H1 (cell line): ENCODE data around the gene ITGA11. TPM values are rescaled to one million over a fixed set of nuclear protein-coding genes. Genes with fewer than 3 reads are reported as not detected.

Experiments
- CTCF ChIA-PET: fragments of 300-600 bp; sonication (Branson Sonifier 250); formaldehyde crosslinking; loops from one replicate; lab custom pipeline; 2021; ENCODE audit not compliant: partially characterized antibody; lab: Charles Lee
- POLR2A ChIA-PET: fragments of 300-600 bp; sonication (Branson Sonifier 250); formaldehyde crosslinking; loops from one replicate; lab custom pipeline; 2021; ENCODE audit warnings: inconsistent platforms; ENCODE audit not compliant: partially characterized antibody; lab: Charles Lee
- DNase-seq, 2 experiments: peaks; one replicate each; pipeline versions ENCODE4 v3.0.0 to v3.0.0-alpha.2; 2010 to 2022; ENCODE audit warnings: low spot score in 2 of 2, low read depth in 1 of 2, mixed read lengths in 1 of 2
- FAIRE-seq: peaks from 2 replicates; lab custom pipeline; 2011; peaks lifted over from hg19 to GRCh38; lab: Jason Lieb, UNC
- H2AFZ ChIP-seq: 2 replicates; pipeline ENCODE4 v1.8.1; 2012; ENCODE audit warnings: low read length, inconsistent platforms
- H2AK5ac ChIP-seq: 2 replicates; pipeline ENCODE4 v1.6.1; 2013; ENCODE audit warnings: low read depth, low read length
- H2BK120ac ChIP-seq: replicated peaks from 2 replicates; pipeline ENCODE3; 2013; ENCODE audit warnings: low read depth, low read length, inconsistent platforms
- H2BK12ac ChIP-seq: 2 replicates; pipeline ENCODE4 v1.6.1; 2013; ENCODE audit warnings: low read depth, low read length
- H2BK15ac ChIP-seq: 2 replicates; pipeline ENCODE4 v1.6.1; 2013; ENCODE audit warnings: low read length
- H2BK20ac ChIP-seq: 2 replicates; pipeline ENCODE4 v1.6.1; 2013; ENCODE audit warnings: low read length
- H2BK5ac ChIP-seq: 2 replicates; pipeline ENCODE4 v1.6.1; 2013; ENCODE audit warnings: low read depth, low read length
- H3K14ac ChIP-seq: 2 replicates; pipeline ENCODE4 v1.6.1; 2013; ENCODE audit warnings: inconsistent platforms; ENCODE audit not compliant: insufficient read length
- H3K18ac ChIP-seq: 2 replicates; pipeline ENCODE4 v1.6.1; 2013; ENCODE audit warnings: low read length; ENCODE audit errors: extremely low read depth
- H3K23ac ChIP-seq: 2 replicates; pipeline ENCODE4 v1.6.1; 2013; ENCODE audit warnings: inconsistent platforms; ENCODE audit not compliant: insufficient read length
- H3K23me2 ChIP-seq: 2 replicates; pipeline ENCODE4 v1.6.1; 2013; ENCODE audit warnings: low read depth, low read length
- H3K27ac ChIP-seq: 2 replicates; pipeline ENCODE4 v1.6.1; 2011; ENCODE audit warnings: low read depth, low read length, inconsistent platforms
- H3K27me3 ChIP-seq, 4 experiments: replicated peaks in 1 of 4; 1 replicate in 1 of 4; 2 replicates in 3 of 4; pipeline versions ENCODE4 v1.6.1 to v1.8.1; 2011 to 2013; ENCODE audit warnings: low read length in 3 of 4, mild to moderate bottlenecking in 3 of 4, inconsistent platforms in 2 of 4, mixed read lengths in 2 of 4, moderate library complexity in 1 of 4; ENCODE audit not compliant: control insufficient read depth in 3 of 4, insufficient read depth in 3 of 4; ENCODE audit errors: extremely low read depth in 1 of 4
- H3K36me3 ChIP-seq, 4 experiments: 2 replicates each; pipeline versions ENCODE4 v1.6.1 to v1.8.1; 2011 to 2013; ENCODE audit warnings: mild to moderate bottlenecking in 4 of 4, low read length in 3 of 4, moderate library complexity in 2 of 4, control low read depth in 1 of 4, inconsistent platforms in 1 of 4; ENCODE audit not compliant: insufficient read depth in 4 of 4, control insufficient read depth in 2 of 4
- H3K4ac ChIP-seq: replicated peaks from 2 replicates; pipeline ENCODE3; 2013; ENCODE audit warnings: low read length, low read depth, mixed read lengths, inconsistent platforms; ENCODE audit not compliant: insufficient read length
- H3K4me1 ChIP-seq, 4 experiments: replicated peaks in 1 of 4; 1 replicate in 1 of 4; 2 replicates in 3 of 4; pipeline versions ENCODE4 v1.6.1 to v1.8.1; 2011 to 2013; ENCODE audit warnings: low read length in 3 of 4, inconsistent platforms in 2 of 4, mixed read lengths in 1 of 4; ENCODE audit not compliant: insufficient read depth in 4 of 4, control insufficient read depth in 3 of 4
- H3K4me2 ChIP-seq, 2 experiments: 2 replicates each; pipeline versions ENCODE4 v1.6.1 to v1.8.1; 2011 to 2013; ENCODE audit warnings: low read depth in 2 of 2, low read length in 2 of 2, control low read depth in 1 of 2, inconsistent platforms in 1 of 2, mild to moderate bottlenecking in 1 of 2; ENCODE audit not compliant: insufficient read depth in 1 of 2
- H3K4me3 ChIP-seq, 4 experiments: fragments of 200-600, 300-600 bp in 1 of 4; sonication (generic), shearing (Covaris generic), sonication (Bioruptor Twin) in 1 of 4; 2 replicates each; pipeline versions ENCODE4 v1.5.1 to v1.8.1; 2011 to 2016; ENCODE audit warnings: low read length in 4 of 4, low read depth in 3 of 4, control low read depth in 2 of 4, inconsistent platforms in 2 of 4, mild to moderate bottlenecking in 2 of 4, mixed read lengths in 1 of 4, moderate library complexity in 1 of 4; ENCODE audit not compliant: insufficient read depth in 2 of 4; ENCODE audit errors: extremely low read depth in 1 of 4
- H3K56ac ChIP-seq: replicated peaks from 2 replicates; pipeline ENCODE3; 2013; ENCODE audit warnings: low read depth, mild to moderate bottlenecking, mixed read lengths, low read length, inconsistent platforms; ENCODE audit not compliant: insufficient read length
- H3K79me1 ChIP-seq: 2 replicates; pipeline ENCODE4 v1.6.1; 2013; ENCODE audit warnings: low read depth, low read length, control low read depth
- H3K79me2 ChIP-seq, 2 experiments: 2 replicates each; pipeline versions ENCODE4 v1.6.1 to v1.8.1; 2012 to 2013; ENCODE audit warnings: low read length in 2 of 2, mild to moderate bottlenecking in 2 of 2, inconsistent platforms in 1 of 2; ENCODE audit not compliant: insufficient read depth in 2 of 2, control insufficient read depth in 1 of 2
- H3K9ac ChIP-seq, 4 experiments: replicated peaks in 1 of 4; 1 replicate in 1 of 4; 2 replicates in 3 of 4; pipeline versions ENCODE4 v1.6.1 to v1.8.1; 2011 to 2013; ENCODE audit warnings: low read depth in 3 of 4, low read length in 3 of 4, control low read depth in 2 of 4, mild to moderate bottlenecking in 2 of 4, moderate library complexity in 2 of 4, inconsistent platforms in 1 of 4; ENCODE audit errors: extremely low read depth in 1 of 4
- H3K9me3 ChIP-seq, 2 experiments: 2 replicates each; pipeline versions ENCODE4 v1.6.1 to v1.8.1; 2012 to 2013; ENCODE audit warnings: mild to moderate bottlenecking in 2 of 2, moderate library complexity in 2 of 2, control low read depth in 1 of 2, inconsistent platforms in 1 of 2, low read depth in 1 of 2, low read length in 1 of 2, mixed read lengths in 1 of 2; ENCODE audit not compliant: insufficient read depth in 2 of 2
- H4K20me1 ChIP-seq, 2 experiments: replicated peaks in 1 of 2; 2 replicates each; pipeline versions ENCODE3 to v1.8.1; 2011 to 2013; ENCODE audit warnings: inconsistent platforms in 2 of 2, low read length in 2 of 2, mild to moderate bottlenecking in 1 of 2; ENCODE audit not compliant: insufficient read depth in 2 of 2, control insufficient read depth in 1 of 2
- H4K5ac ChIP-seq: 2 replicates; pipeline ENCODE4 v1.6.1; 2013; ENCODE audit warnings: low read length, low read depth, mixed read lengths, inconsistent platforms; ENCODE audit not compliant: insufficient read length
- H4K8ac ChIP-seq: 2 replicates; pipeline ENCODE4 v1.8.0; 2013; ENCODE audit warnings: mild to moderate bottlenecking, moderate library complexity, low read length, inconsistent platforms; ENCODE audit not compliant: insufficient read depth; ENCODE audit errors: extremely low read depth
- H4K91ac ChIP-seq: replicated peaks from 2 replicates; pipeline ENCODE3; 2013; ENCODE audit warnings: low read length, mixed read lengths, inconsistent platforms; ENCODE audit not compliant: insufficient read length
- ASH2L ChIP-seq: fragments of 200-600, 300-600 bp; sonication (generic); IDR thresholded peaks from one replicate; pipeline ENCODE4 v1.7.1; 2017; ENCODE audit warnings: low read length
- CHD2 ChIP-seq: IDR thresholded peaks from 2 replicates; pipeline ENCODE4 v1.6.1; 2012; ENCODE audit warnings: low read length, improper control_type of control experiment
- KDM4A ChIP-seq: IDR thresholded peaks from one replicate; pipeline ENCODE4 v1.7.1; 2012; ENCODE audit warnings: low read depth, mild to moderate bottlenecking, moderate library complexity, low read length, inconsistent platforms; ENCODE audit not compliant: severe bottlenecking
- RFX5 ChIP-seq: IDR thresholded peaks from 2 replicates; pipeline ENCODE4 v1.6.1; 2011; ENCODE audit warnings: low read depth, low read length, improper control_type of control experiment, borderline replicate concordance
- SIRT6 ChIP-seq: IDR thresholded peaks from one replicate; pipeline ENCODE4 v1.7.1; 2012; ENCODE audit warnings: low read length, inconsistent platforms
- TEAD4 ChIP-seq: IDR thresholded peaks from 2 replicates; pipeline ENCODE4 v1.6.1; 2012; ENCODE audit warnings: low read depth, low read length, inconsistent platforms, mixed read lengths
- USF2 ChIP-seq: IDR thresholded peaks from 2 replicates; pipeline ENCODE4 v1.6.1; 2011; ENCODE audit warnings: low read length, improper control_type of control experiment
- WGBS, 2 experiments: shearing (Covaris generic) in 1 of 2; methylation state at CpG; one replicate each; pipeline versions ENCODE4 v1.1.6 to v1.1.7; 2013 to 2015; ENCODE audit warnings: low lambda C conversion rate in 2 of 2, mixed read lengths in 2 of 2, inconsistent platforms in 1 of 2, low coverage in 1 of 2, missing lambda C conversion rate in 1 of 2; ENCODE audit not compliant: insufficient replicate concordance in 2 of 2, insufficient coverage in 1 of 2, insufficient read length in 1 of 2; ENCODE audit errors: extremely low coverage in 1 of 2, missing lambda C conversion rate in 1 of 2; 5-methylcytosine and 5-hydroxymethylcytosine counted together
- polyA plus RNA-seq, 7 experiments: library from polyadenylated mRNA; depleted of rRNA in 3 of 7; stranded (reverse) in 5 of 7; unstranded in 2 of 7; fragments of >200 nt in 5 of 7; fragments of 200-250 nt in 2 of 7; gene quantifications; 1 replicate in 5 of 7; 2 replicates in 1 of 7; 4 replicates in 1 of 7; pipeline versions ENCODE4 v1.2.1 to v1.2.3, GENCODE V29; 2011 to 2013; ENCODE audit warnings: missing spikeins in 2 of 7, mixed read lengths in 2 of 7
- total RNA-seq: library from RNA; stranded (reverse); fragmentation: NEBNext Ultra II Directional; extraction: Animal tissue kit (Norgen Biotek cat#: 25700); gene quantifications from 2 replicates; pipeline ENCODE4 v1.2.1, GENCODE V29; 2021

ITGA11 gene
- total and polyA plus RNA-seq, 2 of the 8 experiments (the other 6 are each of a cell fraction or from before 2014, with no cell fraction given), result 0.05 to 0.06 TPM

- Histone ChIP-seq H3K27ac (no peak overlapping the region), H3K27me3 (no peaks in the 10 kb centered on the region), H3K23ac (no peak overlapping the region), H2AK5ac (no peak overlapping the region), H4K20me1 (no peaks in the 10 kb centered on the region), H3K18ac (no peak overlapping the region), H3K4me3 (no peak overlapping the region), H2BK20ac (no peak overlapping the region), H3K9ac (no peak overlapping the region; a peak in 1 of 7 replicates), H4K91ac (peak overlapping the region; percentile 44), H4K8ac (no peak overlapping the region), H3K56ac (no peak overlapping the region), H3K4me1 (peaks cover 7 to 23% (median 17%) of the 10 kb centered on the region in 4 experiments), H4K5ac (no peak overlapping the region), H3K23me2 (no peaks in the 10 kb centered on the region; the same call in 1 of the 2 replicates), H3K9me3 (no peaks in the 10 kb centered on the region), H2BK12ac (peak overlapping the region; percentile 60; the same call in 1 of the 2 replicates), H3K79me1 (no peaks in the 10 kb centered on the region), H2BK5ac (no peak overlapping the region), H2BK120ac (no peak overlapping the region), H3K4ac (no peak overlapping the region), H2BK15ac (peak overlapping the region; percentile 19; the same call in 1 of the 2 replicates), H3K36me3 (no peaks in the 10 kb centered on the region), H3K4me2 (no peak overlapping the region), H3K14ac (no peak overlapping the region), H3K79me2 (no peaks in the 10 kb centered on the region), H2AFZ (no peak overlapping the region)
- no peak for FAIRE-seq
- POLR2A ChIA-PET, result interaction anchor here (0.9 to 4.6 kb wide), 10 partner anchors 11 to 57 kb away, joined by 3 to 37 read pairs (median 3); partner anchors contain the start of gene FEM1B
- WGBS, 2 experiments, result 88% methylated on average over 14 of the region's 15 CpGs; no CpG with 5 or more reads in 1 of the 2 experiments
- CTCF ChIA-PET, result interaction anchor here (0.7 to 9.0 kb wide), 21 partner anchors 9 to 420 kb away, joined by 3 to 199 read pairs (median 3); partner anchors contain the start of gene CLN6
- peak in 1 of 2 experiments; percentile 45 for DNase-seq
- TF ChIP-seq KDM4A (no peak), TEAD4 (no peak), SIRT6 (no peak), ASH2L (no peak), USF2 (no peak), RFX5 (no peak), CHD2 (no peak)
Measured at GRCh38 chr15:68303560-68304436, 128.2 kb downstream of the ITGA11 start.
